ENCODE results near the gene HOXB1. TPM values are rescaled to one million over a fixed set of nuclear protein-coding genes. Genes with fewer than 3 reads are reported as not detected.
A peak's percentile ranks its signal among the peaks of the same experiment; 100 is the strongest.

HOXB1 gene
- total RNA-seq, 1 experiment from 2014 or later = not detected

DNA sequence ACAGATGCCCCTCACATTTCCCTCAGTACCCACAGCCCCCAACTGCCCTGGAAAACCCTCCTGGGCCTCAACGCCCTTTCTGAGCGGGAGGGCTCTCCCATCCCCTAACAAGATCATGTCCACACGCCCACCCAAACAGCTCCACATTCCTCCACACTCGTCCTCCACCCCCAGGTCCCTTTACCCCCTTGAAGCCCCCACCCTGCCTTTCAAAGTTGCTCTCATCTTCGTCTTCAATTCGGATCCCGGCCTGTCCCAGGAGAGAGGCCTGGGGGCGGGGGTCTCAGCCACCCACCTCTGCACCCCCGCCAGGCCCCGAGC lies 33.0 kb upstream of the HOXB1 start:
- Histone ChIP-seq H3K27me3 (replicated peaks) (no peaks in the 10 kb centered on the region), H3K36me3 (no peaks in the 10 kb centered on the region; the same call in 1 of the 2 replicates), H3K4me3 (peak overlapping the region; percentile 36), H3K27ac (no peak overlapping the region), H3K9me3 (replicated peaks) (no peaks in the 10 kb centered on the region), H3K4me1 (replicated peaks) (peaks cover 6% of the 10 kb centered on the region)
- DNase-seq (ENCODE audit: low read depth in 1 of 2, low spot score in 2 of 2) = no peak

GRCh38 chr17:48563385-48563838 lies 32.6 kb upstream of the HOXB1 start:
- H3K27ac ChIP-seq = no peak overlapping the region
- no peak for DNase-seq (ENCODE audit: low read depth in 1 of 2, low spot score in 2 of 2)
- no peaks in the 10 kb centered on the region for H3K27me3 ChIP-seq (replicated peaks)

DNA sequence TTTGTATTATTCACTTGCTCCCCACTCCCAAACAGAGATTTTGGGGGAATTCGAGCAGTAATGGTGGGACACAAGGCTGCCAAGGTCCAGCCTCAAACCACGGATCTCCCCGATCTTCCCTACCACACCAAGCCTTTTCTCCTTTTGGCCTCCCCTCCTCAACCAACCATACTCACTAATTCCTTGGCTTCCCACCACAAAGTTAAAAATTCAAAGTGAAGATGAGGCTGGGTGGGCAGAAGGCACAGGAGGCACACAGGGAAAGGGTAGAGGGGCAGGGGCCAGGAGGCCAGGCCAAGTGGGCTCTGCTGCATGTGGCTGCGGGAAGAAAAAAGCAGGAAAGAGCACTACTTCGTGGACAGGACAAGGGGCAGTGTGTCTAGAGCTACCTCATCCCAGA lies 32.1 kb upstream of the HOXB1 start:
- no peaks in the 10 kb centered on the region for H3K9me3 ChIP-seq (replicated peaks)
- no peaks in the 10 kb centered on the region for H3K27me3 ChIP-seq (replicated peaks)
- DNase-seq (ENCODE audit: low read depth in 1 of 2, low spot score in 2 of 2) = no peak
- peaks cover 6% of the 10 kb centered on the region for H3K4me1 ChIP-seq (replicated peaks)
- no peaks in the 10 kb centered on the region; the same call in 1 of the 2 replicates for H3K36me3 ChIP-seq
- H3K27ac ChIP-seq = no peak overlapping the region
- no peak overlapping the region for H3K4me3 ChIP-seq

More at GRCh38 chr17:48563385-48563838, 32.6 kb upstream of the HOXB1 start:
- no peaks in the 10 kb centered on the region; the same call in 1 of the 2 replicates for H3K36me3 ChIP-seq
- H3K4me1 ChIP-seq (replicated peaks) = peaks cover 6% of the 10 kb centered on the region
- no peaks in the 10 kb centered on the region for H3K9me3 ChIP-seq (replicated peaks)
- H3K4me3 ChIP-seq = no peak overlapping the region

DNA sequence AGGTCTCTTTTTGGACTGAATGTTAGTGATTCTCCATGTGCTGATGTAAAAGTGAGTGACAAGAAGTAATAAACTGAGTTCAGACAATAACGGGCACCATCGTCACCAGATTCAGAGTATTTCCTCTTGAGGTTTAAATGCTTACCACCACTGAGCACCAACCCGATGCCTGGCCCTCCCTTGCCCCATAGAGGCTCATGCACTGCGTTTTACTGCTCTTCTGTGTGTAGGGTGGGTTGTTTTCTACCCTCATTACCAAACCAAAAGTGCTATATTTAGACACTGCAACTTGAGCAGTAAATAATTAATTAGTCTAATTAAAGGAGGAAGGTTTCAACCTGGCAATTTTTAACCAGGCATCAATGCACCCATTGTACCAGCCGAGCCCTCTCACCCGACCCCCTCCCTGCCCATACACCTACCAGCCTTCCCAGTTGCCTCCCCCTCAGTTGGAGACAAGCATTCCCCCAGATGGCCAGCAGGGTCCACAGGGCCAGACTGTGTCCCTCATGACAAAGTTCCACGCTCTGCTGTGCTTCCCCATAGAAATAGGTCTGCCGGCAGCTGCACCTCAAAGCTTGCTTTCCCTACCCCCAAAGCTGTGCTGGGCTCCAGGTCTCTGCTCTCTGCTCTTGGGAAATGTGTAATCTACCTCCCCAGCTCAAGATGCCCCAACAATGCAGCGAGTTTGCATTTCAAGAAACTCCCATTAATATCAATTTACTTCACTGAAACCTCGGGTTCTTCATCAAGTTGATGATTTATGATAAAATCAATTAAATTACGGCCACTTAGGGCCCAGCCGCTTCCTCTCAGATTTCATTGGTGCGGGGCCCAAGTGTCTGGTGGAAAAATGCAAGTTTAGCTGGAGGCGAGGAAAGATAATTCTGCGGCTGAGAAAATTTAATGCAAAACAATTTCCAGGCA lies 31.3 kb upstream of the HOXB1 start:
- DNase-seq (ENCODE audit: low read depth in 1 of 2, low spot score in 2 of 2) = no peak
- H3K27ac ChIP-seq = no peak overlapping the region
- peaks cover 6% of the 10 kb centered on the region for H3K4me1 ChIP-seq (replicated peaks)
- no peaks in the 10 kb centered on the region for H3K9me3 ChIP-seq (replicated peaks)
- no peak overlapping the region for H3K4me3 ChIP-seq
- no peaks in the 10 kb centered on the region; the same call in 1 of the 2 replicates for H3K36me3 ChIP-seq
- H3K27me3 ChIP-seq (replicated peaks) = no peaks in the 10 kb centered on the region

DNA sequence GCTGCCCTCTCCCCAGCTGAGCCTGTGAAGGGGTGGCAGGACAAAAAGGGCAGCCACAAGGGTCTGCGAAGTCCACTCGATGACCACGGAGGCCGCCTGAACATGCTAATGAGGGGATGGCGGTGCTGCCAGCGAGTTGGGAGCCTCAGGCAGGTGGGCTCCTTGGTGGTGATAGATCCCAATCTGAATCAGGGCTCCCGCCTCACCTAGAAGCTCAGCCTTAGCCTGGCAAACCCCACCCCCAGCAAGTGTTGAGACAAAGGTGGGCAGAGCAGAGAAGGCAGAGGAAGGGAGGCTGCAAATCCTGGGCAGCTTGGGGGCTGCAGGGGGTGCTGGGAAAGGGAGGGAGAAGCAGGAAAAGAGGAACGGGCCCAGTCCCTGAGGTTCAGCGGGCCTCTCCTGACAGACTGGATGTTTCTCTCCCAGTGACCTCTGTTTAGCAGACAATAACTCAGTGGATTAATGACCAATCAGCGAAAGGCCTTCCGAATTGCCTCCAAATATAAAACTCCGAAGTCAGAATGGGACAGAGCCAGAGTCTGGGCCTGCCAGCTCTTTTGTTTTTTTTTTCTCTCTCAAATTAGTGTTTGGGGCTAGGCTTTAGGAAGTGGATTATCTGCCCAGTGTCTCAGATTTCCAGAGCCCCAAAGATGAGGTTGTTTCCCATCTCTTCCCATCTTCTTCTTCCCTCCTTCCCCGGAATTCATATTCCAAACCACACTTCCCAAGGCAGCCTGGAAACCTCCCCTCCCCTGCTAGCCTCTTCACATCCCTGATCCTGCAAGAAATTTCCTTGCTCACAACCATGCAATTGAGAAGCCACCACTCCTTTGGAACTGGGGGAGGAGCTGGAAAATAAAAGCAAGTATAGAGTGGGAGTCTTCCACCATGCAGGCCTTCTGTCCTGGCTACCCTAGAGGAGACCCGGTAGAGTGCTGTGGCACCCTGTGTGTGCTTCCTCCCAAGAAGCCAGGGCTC lies 29.3 kb upstream of the HOXB1 start:
- H3K4me1 ChIP-seq (replicated peaks) = peaks cover 6% of the 10 kb centered on the region
- H3K27me3 ChIP-seq (replicated peaks) = no peaks in the 10 kb centered on the region
- no peak overlapping the region for H3K4me3 ChIP-seq
- no peak overlapping the region for H3K27ac ChIP-seq
- DNase-seq (ENCODE audit: low read depth in 1 of 2, low spot score in 2 of 2) = no peak
- no peaks in the 10 kb centered on the region for H3K9me3 ChIP-seq (replicated peaks)
- H3K36me3 ChIP-seq = no peaks in the 10 kb centered on the region; the same call in 1 of the 2 replicates

GRCh38 chr17:48559122-48559839 lies 28.5 kb upstream of the HOXB1 start:
- no peaks in the 10 kb centered on the region for H3K9me3 ChIP-seq (replicated peaks)
- no peaks in the 10 kb centered on the region for H3K27me3 ChIP-seq (replicated peaks)
- no peak overlapping the region for H3K4me3 ChIP-seq
- H3K36me3 ChIP-seq = no peaks in the 10 kb centered on the region
- no peaks in the 10 kb centered on the region; the same call in 1 of the 2 replicates for H3K4me1 ChIP-seq (replicated peaks)
- H3K27ac ChIP-seq = no peak overlapping the region
- DNase-seq (ENCODE audit: low read depth in 1 of 2, low spot score in 2 of 2) = no peak

GRCh38 chr17:48558831-48559121 lies 28.0 kb upstream of the HOXB1 start:
- Histone ChIP-seq H3K27ac (no peak overlapping the region), H3K4me3 (no peak overlapping the region), H3K27me3 (replicated peaks) (no peaks in the 10 kb centered on the region), H3K4me1 (replicated peaks) (no peaks in the 10 kb centered on the region; the same call in 1 of the 2 replicates), H3K9me3 (replicated peaks) (no peaks in the 10 kb centered on the region), H3K36me3 (no peaks in the 10 kb centered on the region)
- no peak for DNase-seq (ENCODE audit: low read depth in 1 of 2, low spot score in 2 of 2)

GRCh38 chr17:48558057-48558830 lies 27.4 kb upstream of the HOXB1 start:
- no peak overlapping the region for H3K27ac ChIP-seq
- no peaks in the 10 kb centered on the region for H3K27me3 ChIP-seq (replicated peaks)
- DNase-seq (ENCODE audit: low read depth in 1 of 2, low spot score in 2 of 2) = no peak
- H3K9me3 ChIP-seq (replicated peaks) = no peaks in the 10 kb centered on the region
- H3K36me3 ChIP-seq = no peaks in the 10 kb centered on the region
- no peaks in the 10 kb centered on the region; the same call in 1 of the 2 replicates for H3K4me1 ChIP-seq (replicated peaks)
- H3K4me3 ChIP-seq = no peak overlapping the region

- no peak for DNase-seq (ENCODE audit: low read depth in 1 of 2, low spot score in 2 of 2)
- Histone ChIP-seq H3K27ac (no peak overlapping the region), H3K9me3 (replicated peaks) (no peaks in the 10 kb centered on the region), H3K36me3 (no peaks in the 10 kb centered on the region), H3K4me1 (replicated peaks) (no peaks in the 10 kb centered on the region; the same call in 1 of the 2 replicates), H3K27me3 (replicated peaks) (no peaks in the 10 kb centered on the region), H3K4me3 (no peak overlapping the region)
Measured at GRCh38 chr17:48556576-48557401, 26.0 kb upstream of the HOXB1 start.

GRCh38 chr17:48556229-48556575 lies 25.4 kb upstream of the HOXB1 start:
- Histone ChIP-seq H3K4me3 (no peak overlapping the region), H3K27me3 (replicated peaks) (no peaks in the 10 kb centered on the region), H3K9me3 (replicated peaks) (no peaks in the 10 kb centered on the region), H3K27ac (no peak overlapping the region), H3K36me3 (no peaks in the 10 kb centered on the region), H3K4me1 (replicated peaks) (no peaks in the 10 kb centered on the region; the same call in 1 of the 2 replicates)
- DNase-seq (ENCODE audit: low read depth in 1 of 2, low spot score in 2 of 2) = no peak

GRCh38 chr17:48555258-48556228 lies 24.7 kb upstream of the HOXB1 start:
- H3K27ac ChIP-seq = no peak overlapping the region
- peak in 1 of 2 experiments; percentile 42 for DNase-seq (ENCODE audit: low read depth in 1 of 2, low spot score in 2 of 2)
- no peaks in the 10 kb centered on the region for H3K9me3 ChIP-seq (replicated peaks)
- H3K36me3 ChIP-seq = peaks cover 3% of the 10 kb centered on the region; the same call in 1 of the 2 replicates
- no peaks in the 10 kb centered on the region; the same call in 1 of the 2 replicates for H3K4me1 ChIP-seq (replicated peaks)
- H3K27me3 ChIP-seq (replicated peaks) = no peaks in the 10 kb centered on the region
- H3K4me3 ChIP-seq = peak overlapping the region; percentile 31
